Neutrophil (primary cell): ENCODE results near the gene SIM1.

Experiments
- H3K27ac ChIP-seq: fragments of 200-600 bp; sonication (generic); 2 replicates; pipeline ENCODE4 v1.5.1; 2016; ENCODE audit warnings: mild to moderate bottlenecking, moderate library complexity
- H3K27me3 ChIP-seq: fragments of 200-600 bp; sonication (generic); 2 replicates; pipeline ENCODE4 v1.6.0; 2016; ENCODE audit warnings: mild to moderate bottlenecking
- H3K36me3 ChIP-seq: fragments of 200-600 bp; sonication (generic); 2 replicates; pipeline ENCODE4 v1.5.1; 2017
- H3K4me1 ChIP-seq, 2 experiments: fragments of 200-600 bp in 1 of 2; sonication (generic) in 1 of 2; 1 replicate in 1 of 2; 2 replicates in 1 of 2; pipeline versions ENCODE4 v1.5.1 to v1.6.1; 2013 to 2016; ENCODE audit warnings: low read depth in 1 of 2, low read length in 1 of 2, mild to moderate bottlenecking in 1 of 2, moderate library complexity in 1 of 2; ENCODE audit not compliant: control insufficient read depth in 1 of 2, insufficient read depth in 1 of 2
- H3K4me3 ChIP-seq, 2 experiments: fragments of 200-600 bp in 1 of 2; sonication (generic) in 1 of 2; 1 replicate in 1 of 2; 2 replicates in 1 of 2; pipeline ENCODE4 v1.5.1; 2013 to 2016; ENCODE audit warnings: low read depth in 1 of 2, low read length in 1 of 2, mild to moderate bottlenecking in 1 of 2, moderate library complexity in 1 of 2
- H3K9me3 ChIP-seq: fragments of 200-600 bp; sonication (generic); 2 replicates; pipeline ENCODE4 v1.5.1; 2016
- CTCF ChIP-seq: fragments of 200-600 bp; sonication (generic); IDR thresholded peaks from 2 replicates; pipeline ENCODE4 v1.5.1; 2016; ENCODE audit warnings: antibody characterized with exemption

The SIM1 gene

GRCh38 chr6:100475554-100476320 lies 11.0 kb upstream of the SIM1 start:
- H3K27ac ChIP-seq, result no peak overlapping the region
- H3K9me3 ChIP-seq, result no peaks in the 10 kb centered on the region
- H3K4me1 ChIP-seq, result no peaks in the 10 kb centered on the region
- H3K4me3 ChIP-seq, result no peak overlapping the region
- TF ChIP-seq CTCF, result no peak
- no peaks in the 10 kb centered on the region for H3K36me3 ChIP-seq
- H3K27me3 ChIP-seq, result peaks cover 76% of the 10 kb centered on the region

- no peaks in the 10 kb centered on the region for H3K36me3 ChIP-seq
- no peaks in the 10 kb centered on the region for H3K4me1 ChIP-seq
- TF ChIP-seq CTCF, result no peak
- no peak overlapping the region for H3K27ac ChIP-seq
- H3K9me3 ChIP-seq, result no peaks in the 10 kb centered on the region
- H3K4me3 ChIP-seq, result no peak overlapping the region
- peaks cover 96% of the 10 kb centered on the region for H3K27me3 ChIP-seq
These were observed 8.5 kb upstream of the SIM1 start for GRCh38 chr6:100473182-100473581.

- no peaks in the 10 kb centered on the region for H3K4me1 ChIP-seq
- H3K36me3 ChIP-seq, result no peaks in the 10 kb centered on the region
- no peak overlapping the region for H3K4me3 ChIP-seq
- TF ChIP-seq CTCF, result no peak
- no peak overlapping the region for H3K27ac ChIP-seq
- H3K9me3 ChIP-seq, result no peaks in the 10 kb centered on the region
- H3K27me3 ChIP-seq, result peaks cover 96% of the 10 kb centered on the region
These were observed 8.0 kb upstream of the SIM1 start for GRCh38 chr6:100472674-100473073.

- no peak overlapping the region for H3K27ac ChIP-seq
- TF ChIP-seq CTCF, result no peak
- no peaks in the 10 kb centered on the region for H3K36me3 ChIP-seq
- no peaks in the 10 kb centered on the region for H3K4me1 ChIP-seq
- peaks cover 98% of the 10 kb centered on the region for H3K27me3 ChIP-seq
- H3K4me3 ChIP-seq, result no peak overlapping the region
- H3K9me3 ChIP-seq, result no peaks in the 10 kb centered on the region
These were observed 5.8 kb upstream of the SIM1 start for GRCh38 chr6:100470422-100471120.

- no peak overlapping the region for H3K27ac ChIP-seq
- H3K36me3 ChIP-seq, result no peaks in the 10 kb centered on the region
- TF ChIP-seq CTCF, result no peak
- no peaks in the 10 kb centered on the region for H3K9me3 ChIP-seq
- H3K4me3 ChIP-seq, result no peak overlapping the region
- peaks cover 100% of the 10 kb centered on the region for H3K27me3 ChIP-seq
- H3K4me1 ChIP-seq, result peaks cover 5 to 9% of the 10 kb centered on the region in 2 experiments
These were observed 4.6 kb upstream of the SIM1 start for GRCh38 chr6:100469101-100469859.
